Muscle of back (tissue), 11 donors: ENCODE measurements around the gene HSPB9. TPM values are rescaled to one million over a fixed set of nuclear protein-coding genes. Genes with fewer than 3 reads are reported as not detected.
"Not testable (repeated sequence)": the region's sequence is repeated elsewhere in the genome, so short reads cannot be mapped to it uniquely, and the experiment has no call there.

ENCODE experiments used
- DNase-seq, 3 donors: peaks; one replicate each; pipeline versions ENCODE4 v3.0.0 to v3.0.0-alpha.2; 2013
- polyA plus RNA-seq, 10 donors: library from polyadenylated mRNA; unstranded; fragments of 120-200 nt; gene quantifications; one replicate each; pipeline ENCODE4 v1.2.1, GENCODE V29; 2013; ENCODE audit not compliant: insufficient read length in 10 of 10

Gene HSPB9
- polyA plus RNA-seq, 10 donors, result 0.11 to 0.38 (median 0.21) TPM; not detected in 1

DNA sequence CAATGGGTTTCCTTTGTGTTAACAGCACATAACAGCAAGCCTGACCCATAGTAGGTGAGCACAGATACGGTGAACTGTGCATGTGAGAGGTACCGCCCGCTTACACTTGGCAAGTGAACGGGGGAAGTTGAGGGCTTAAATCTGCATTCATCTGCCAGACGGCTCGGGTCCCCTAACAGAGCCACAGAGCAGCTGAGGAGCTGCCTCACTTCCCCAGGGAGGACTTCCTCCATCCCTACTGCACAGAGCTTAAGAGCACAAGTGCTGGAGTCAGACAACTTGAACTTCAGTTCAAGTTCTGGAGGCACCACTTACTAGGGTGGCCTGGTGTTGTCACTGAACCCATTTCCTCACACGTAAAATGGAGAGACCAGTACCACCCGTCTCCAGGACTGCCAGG lies 18.8 kb downstream of the HSPB9 start:
- no peak for DNase-seq

GRCh38 chr17:42142371-42142896 lies 19.8 kb downstream of the HSPB9 start:
- peak in 2 of 3 donors; percentile 24 to 70 for DNase-seq

DNA sequence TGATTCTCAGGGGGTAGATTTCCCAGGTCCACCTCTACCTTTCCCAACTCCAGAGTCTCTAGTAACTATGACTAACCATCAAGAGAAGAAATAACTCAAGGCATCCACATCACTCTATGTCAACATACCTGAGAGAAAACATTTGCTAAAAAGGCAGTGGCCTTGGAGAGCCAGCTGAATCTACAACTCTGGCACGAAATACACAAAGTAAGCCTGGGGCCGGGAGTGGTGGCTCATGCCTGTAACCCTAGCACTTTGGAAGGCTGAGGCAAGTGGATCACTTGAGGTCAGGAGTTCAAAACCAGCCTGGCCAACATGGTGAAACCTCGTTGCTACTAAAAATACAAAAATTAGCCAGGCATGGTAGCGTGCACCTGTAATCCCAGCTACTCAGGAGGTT lies 20.5 kb downstream of the HSPB9 start:
- not testable (repeated sequence) for DNase-seq

DNA sequence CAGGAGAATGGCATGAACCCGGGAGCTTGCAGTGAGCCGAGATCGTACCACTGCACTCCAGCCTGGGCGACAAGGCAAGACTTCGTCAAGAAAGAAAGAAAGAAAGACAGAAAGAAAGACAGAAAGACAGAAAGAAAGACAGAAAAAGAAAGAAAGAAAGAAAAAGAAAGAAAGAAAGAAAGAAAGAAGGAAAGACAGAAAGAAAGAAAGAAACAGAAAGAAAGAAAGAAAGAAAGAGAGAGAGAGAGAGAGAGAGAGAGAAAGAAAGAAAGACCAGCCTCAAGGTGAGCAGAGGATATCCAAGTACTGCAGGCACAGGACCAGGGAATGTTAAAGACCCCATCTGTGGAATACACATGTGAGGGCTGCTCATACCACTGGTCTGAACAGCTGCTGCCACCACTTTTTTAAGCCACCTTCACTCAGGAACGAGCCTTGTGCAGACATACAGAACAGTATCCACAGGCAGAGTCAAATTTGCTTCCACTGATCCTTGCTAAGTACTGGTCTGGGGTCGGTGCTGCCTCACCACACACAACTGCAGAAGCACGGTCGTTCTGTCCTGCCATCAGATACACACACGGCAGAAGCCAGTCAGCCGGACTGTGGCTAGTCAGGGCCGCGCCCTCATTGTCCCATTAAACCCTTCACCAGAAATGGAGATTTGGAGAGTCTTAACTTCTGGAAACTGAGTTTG lies 24.5 kb downstream of the HSPB9 start:
- no peak for DNase-seq

DNA sequence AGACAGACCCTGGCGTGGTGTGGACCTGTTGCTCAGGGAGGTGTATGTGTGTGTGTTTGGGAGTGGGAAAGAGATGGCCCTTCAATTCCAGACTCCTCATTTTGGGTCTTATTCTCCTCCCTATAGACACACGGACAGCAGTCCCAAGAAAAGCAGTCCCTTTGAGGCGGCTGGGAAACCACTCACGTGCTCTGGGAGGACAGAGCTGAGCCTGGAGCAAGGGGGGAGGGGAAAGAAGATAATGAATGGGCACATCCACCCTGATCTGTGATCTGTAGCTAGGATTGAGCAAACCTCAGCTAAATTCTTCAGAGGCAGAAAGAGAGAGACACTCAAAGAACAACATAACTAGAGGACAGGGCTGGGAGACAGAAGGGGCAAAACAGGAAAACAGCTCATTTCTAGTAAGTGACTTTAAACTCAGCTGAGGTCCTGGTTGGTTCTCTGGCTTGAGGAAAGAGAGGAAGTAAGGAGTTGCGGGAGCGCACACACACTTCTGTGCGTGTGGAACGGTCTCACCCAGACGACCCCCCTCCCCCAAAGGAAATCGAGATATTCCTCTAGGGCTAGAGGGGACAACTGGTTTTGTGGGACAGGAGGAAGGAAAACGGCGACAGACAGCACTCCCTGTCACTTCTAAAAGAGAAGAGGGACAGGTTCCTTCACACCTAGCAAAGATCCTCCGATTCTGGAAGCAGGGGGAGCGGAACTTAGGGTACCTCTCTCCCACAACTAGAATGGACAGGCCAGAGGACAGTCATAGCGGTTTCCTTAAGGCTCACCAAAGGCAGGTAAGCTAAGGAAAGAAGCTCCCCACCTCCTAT lies 31.5 kb downstream of the HSPB9 start:
- DNase-seq, result peak in 1 of 3 donors; percentile 22

- DNase-seq, result peak in 1 of 3 donors; percentile 37
Measured at GRCh38 chr17:42155614-42156045, 33.0 kb downstream of the HSPB9 start.

DNA sequence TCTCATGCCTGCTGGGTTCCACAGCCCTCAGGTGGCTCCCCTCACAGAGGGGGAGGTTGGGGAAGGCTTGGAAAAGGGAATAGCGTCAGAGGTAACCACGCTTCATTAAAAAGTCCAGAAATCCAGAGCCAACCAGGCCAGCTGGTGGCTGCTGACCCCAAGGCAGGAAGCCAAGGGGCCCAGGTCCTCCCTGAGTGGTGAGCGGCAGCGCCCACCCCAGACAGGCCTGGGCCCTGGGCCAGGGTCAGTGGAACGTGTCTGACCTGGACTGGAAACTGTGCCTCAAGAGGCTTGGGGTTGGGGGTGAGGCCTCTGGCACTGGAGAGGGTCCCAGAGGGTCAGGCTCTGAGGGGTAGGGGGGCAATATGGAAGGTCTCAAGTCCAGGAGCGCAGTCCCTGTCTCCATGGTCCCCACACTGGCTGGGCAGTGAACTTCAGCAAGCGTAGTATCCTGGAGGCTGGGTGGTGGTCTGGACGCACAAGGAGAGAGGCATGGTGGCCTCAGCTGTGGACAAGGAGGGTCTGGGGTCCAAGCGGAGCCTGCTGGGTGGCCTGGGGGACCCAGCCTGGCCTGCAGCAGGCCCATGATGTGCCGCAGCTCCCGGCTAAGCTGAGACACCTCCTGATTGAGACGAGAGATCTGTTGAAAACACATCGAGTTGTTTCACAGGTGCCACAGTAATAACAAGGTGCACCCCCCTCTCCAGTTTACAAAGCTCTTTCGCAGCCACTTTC lies 37.4 kb downstream of the HSPB9 start:
- no peak for DNase-seq

- no peak for DNase-seq
Measured at GRCh38 chr17:42160531-42160910, 37.9 kb downstream of the HSPB9 start.

- no peak for DNase-seq
Measured at GRCh38 chr17:42163113-42163512, 40.5 kb downstream of the HSPB9 start.

- DNase-seq, result no peak
Measured at GRCh38 chr17:42163696-42164407, 41.2 kb downstream of the HSPB9 start.

GRCh38 chr17:42165751-42166150 lies 43.1 kb downstream of the HSPB9 start:
- DNase-seq, result no peak

- DNase-seq, result no peak
Measured at GRCh38 chr17:42166196-42166763, 43.7 kb downstream of the HSPB9 start.

DNA sequence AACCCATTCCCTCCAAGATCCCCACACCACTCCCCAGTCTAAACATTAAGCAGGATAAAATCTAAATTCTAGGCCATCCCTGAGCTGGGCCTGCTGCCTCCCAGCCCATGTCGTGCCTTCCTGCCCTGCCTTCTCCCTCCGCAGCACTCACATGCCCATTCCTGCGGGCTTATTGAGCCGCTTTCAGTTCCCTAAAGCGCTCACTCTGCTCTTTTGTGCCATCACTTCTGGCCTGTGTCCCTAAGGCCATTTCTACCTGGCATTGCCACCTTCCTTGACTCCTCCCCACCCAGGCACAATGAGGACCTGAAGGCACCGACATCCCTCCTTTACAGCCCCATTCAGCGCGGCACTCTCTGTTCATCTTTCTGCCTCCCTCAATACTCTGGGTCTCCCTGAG lies 45.2 kb downstream of the HSPB9 start:
- no peak for DNase-seq

DNA sequence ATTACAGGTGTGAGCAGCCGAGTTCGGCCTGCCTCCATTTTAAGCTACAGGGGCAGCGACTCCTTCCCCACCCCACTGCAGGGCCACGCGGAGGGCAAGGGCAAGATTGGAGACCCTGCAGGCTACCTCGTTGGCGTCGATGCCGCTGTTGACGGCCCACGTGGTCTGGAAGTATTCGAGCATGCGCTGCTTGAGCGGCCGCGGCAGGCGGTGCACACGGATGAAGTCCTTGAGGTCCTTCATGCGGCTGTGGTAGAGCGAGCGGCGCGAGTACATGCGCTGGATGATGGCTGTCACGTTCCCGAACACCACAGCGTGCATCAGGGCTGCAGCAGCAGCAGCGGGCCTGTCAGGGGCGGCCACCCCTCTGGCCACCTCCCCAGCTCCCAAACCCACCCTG lies 46.7 kb downstream of the HSPB9 start:
- DNase-seq, result no peak

DNA sequence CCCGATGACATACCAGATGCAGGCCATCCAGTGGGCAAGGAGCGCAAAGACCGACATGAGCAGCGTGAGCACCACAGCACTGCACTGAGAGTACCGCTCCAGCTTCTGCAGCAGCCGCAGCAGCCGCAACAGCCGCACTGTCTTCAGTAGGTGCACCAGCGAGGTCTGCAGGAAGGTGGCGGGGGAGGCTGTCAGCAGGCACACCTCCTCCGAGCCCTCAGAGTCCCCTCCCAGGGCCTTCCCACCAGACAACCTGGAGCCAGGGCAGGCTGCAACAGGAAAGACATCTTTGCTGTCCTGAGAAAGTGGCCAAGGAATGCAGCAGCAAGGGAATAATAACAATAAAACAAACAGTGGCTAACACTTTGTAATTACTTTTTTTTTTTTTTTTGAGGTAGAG lies 49.2 kb downstream of the HSPB9 start:
- DNase-seq, result no peak

Other genes starting within 250 kb of the HSPB9 start
- gene ACLY, start 203.9 kb upstream of the HSPB9 start, polyA plus RNA-seq, result 10 to 100 TPM; 48.4 to 77.4 (median 58.5) TPM
- 1 to 10 TPM in 1 of 10 donors, under 1 TPM in 9; 0.53 to 1.2 (median 0.71) TPM for gene ODAD4, start 192.2 kb upstream of the HSPB9 start, polyA plus RNA-seq
- gene CNP, start 156.0 kb upstream of the HSPB9 start, polyA plus RNA-seq, result 10 to 100 TPM; 34.3 to 62.8 (median 41.1) TPM
- 100 to 1,000 TPM in 2 of 10 donors, 10 to 100 TPM in 8; 79.1 to 109 (median 91.0) TPM for gene DNAJC7, start 105.4 kb upstream of the HSPB9 start, polyA plus RNA-seq
- gene NKIRAS2, start 102.7 kb upstream of the HSPB9 start, polyA plus RNA-seq, result 10 to 100 TPM; 32.9 to 50.9 (median 41.2) TPM
- gene C17orf113, start 72.2 kb upstream of the HSPB9 start, polyA plus RNA-seq, result 1 to 10 TPM in 6 of 10 donors, under 1 TPM in 4; 0.87 to 1.7 (median 1.0) TPM
- gene ZNF385C, start 24.3 kb upstream of the HSPB9 start, polyA plus RNA-seq, result 10 to 100 TPM in 2 of 10 donors, 1 to 10 TPM in 8; 4.3 to 16.1 (median 7.8) TPM
- gene DHX58, start 10.1 kb upstream of the HSPB9 start, polyA plus RNA-seq, result 1 to 10 TPM; 3.7 to 8.7 (median 5.2) TPM
- 10 to 100 TPM; 28.7 to 62.9 (median 44.1) TPM for gene KAT2A, start 1.4 kb upstream of the HSPB9 start, polyA plus RNA-seq
- 10 to 100 TPM; 49.8 to 89.5 (median 63.1) TPM for gene RAB5C, start 32.2 kb downstream of the HSPB9 start, polyA plus RNA-seq
- under 1 TPM in 3 of 10 donors, not detected in 7; 0.03 to 0.06 (median 0.05) TPM for gene KCNH4, start 58.3 kb downstream of the HSPB9 start, polyA plus RNA-seq
- gene HCRT, start 62.6 kb downstream of the HSPB9 start, polyA plus RNA-seq, result under 1 TPM in 1 of 10 donors, not detected in 9; 0.27 TPM
- gene GHDC, start 71.7 kb downstream of the HSPB9 start, polyA plus RNA-seq, result 10 to 100 TPM in 5 of 10 donors, 1 to 10 TPM in 5; 8.4 to 12.9 (median 10.2) TPM
- 10 to 100 TPM; 30.4 to 51.6 (median 40.3) TPM for gene STAT5B, start 153.6 kb downstream of the HSPB9 start, polyA plus RNA-seq
- gene STAT5A, start 165.7 kb downstream of the HSPB9 start, polyA plus RNA-seq, result 10 to 100 TPM; 13.5 to 19.9 (median 16.0) TPM